HG02759 (cell line): Measurements from ENCODE around the gene TBC1D2.
A peak's percentile ranks its signal among the peaks of the same experiment; 100 is the strongest.
"Not testable (repeated sequence)": the region's sequence is repeated elsewhere in the genome, so short reads cannot be mapped to it uniquely, and the experiment has no call there.

Experiments
- ATAC-seq: cut with Tn5 transposase; IDR thresholded peaks from one replicate; pipeline ENCODE4 v1.9.1; 2021; ENCODE audit warnings: mild to moderate bottlenecking, moderate library complexity; ENCODE audit not compliant: unreplicated experiment

Gene TBC1D2

GRCh38 chr9:98255578-98256296, at the start of gene TBC1D2:
TSS of gene TBC1D2 (minus strand) at chr9:98255649. CDS start at chr9:98255541, 108 bp downstream.
- ATAC-seq = peak; percentile 91

- ATAC-seq = no peak
Observed at GRCh38 chr9:98304381-98304780, 48.9 kb upstream of the TBC1D2 start.

GRCh38 chr9:98303633-98304125, 48.2 kb upstream of the TBC1D2 start:
- no peak for ATAC-seq

DNA sequence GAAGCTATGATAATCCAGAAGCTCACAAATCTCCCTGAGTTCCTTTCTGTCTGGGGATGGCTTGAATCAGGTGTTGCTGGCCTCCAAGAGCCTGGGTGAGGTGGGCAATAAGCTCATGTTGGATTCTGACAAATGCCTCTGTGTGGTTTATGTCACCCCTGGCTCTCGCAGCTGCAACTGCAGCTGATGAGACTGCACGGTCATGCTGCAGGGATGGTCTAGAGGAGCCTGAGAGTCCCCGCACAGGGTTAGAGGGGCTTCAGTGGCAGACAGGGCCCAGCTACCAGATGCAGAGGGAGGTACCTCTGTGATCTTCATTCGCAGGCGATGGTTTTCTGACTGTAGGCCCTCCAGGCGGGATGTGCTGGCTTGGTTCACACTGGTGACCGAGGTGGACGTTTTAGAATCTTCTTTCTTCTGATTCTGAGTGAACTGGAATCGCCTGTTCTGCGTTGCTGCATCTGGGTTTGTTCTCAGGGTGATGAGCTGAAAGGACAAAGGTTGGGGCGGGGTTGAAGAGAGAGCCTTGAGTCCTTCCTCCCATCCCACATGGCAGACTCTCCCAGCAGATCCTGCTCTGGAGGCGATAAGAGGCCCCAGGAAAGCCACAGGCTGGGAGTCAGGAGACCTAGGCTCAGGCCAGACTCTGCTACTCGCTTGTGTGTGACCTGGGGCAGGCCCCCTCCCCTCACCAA, 47.6 kb upstream of the TBC1D2 start:
- ATAC-seq = no peak

GRCh38 chr9:98302150-98302549, 46.7 kb upstream of the TBC1D2 start:
- no peak for ATAC-seq

- ATAC-seq = no peak
Observed at GRCh38 chr9:98300611-98301010, 45.2 kb upstream of the TBC1D2 start.

- ATAC-seq = no peak
Observed at GRCh38 chr9:98298476-98298875, 43.0 kb upstream of the TBC1D2 start.

GRCh38 chr9:98295824-98296223, 40.4 kb upstream of the TBC1D2 start:
- ATAC-seq = no peak

GRCh38 chr9:98291820-98292219, 36.4 kb upstream of the TBC1D2 start:
- ATAC-seq = no peak

GRCh38 chr9:98290411-98290810, 35.0 kb upstream of the TBC1D2 start:
- no peak for ATAC-seq

DNA sequence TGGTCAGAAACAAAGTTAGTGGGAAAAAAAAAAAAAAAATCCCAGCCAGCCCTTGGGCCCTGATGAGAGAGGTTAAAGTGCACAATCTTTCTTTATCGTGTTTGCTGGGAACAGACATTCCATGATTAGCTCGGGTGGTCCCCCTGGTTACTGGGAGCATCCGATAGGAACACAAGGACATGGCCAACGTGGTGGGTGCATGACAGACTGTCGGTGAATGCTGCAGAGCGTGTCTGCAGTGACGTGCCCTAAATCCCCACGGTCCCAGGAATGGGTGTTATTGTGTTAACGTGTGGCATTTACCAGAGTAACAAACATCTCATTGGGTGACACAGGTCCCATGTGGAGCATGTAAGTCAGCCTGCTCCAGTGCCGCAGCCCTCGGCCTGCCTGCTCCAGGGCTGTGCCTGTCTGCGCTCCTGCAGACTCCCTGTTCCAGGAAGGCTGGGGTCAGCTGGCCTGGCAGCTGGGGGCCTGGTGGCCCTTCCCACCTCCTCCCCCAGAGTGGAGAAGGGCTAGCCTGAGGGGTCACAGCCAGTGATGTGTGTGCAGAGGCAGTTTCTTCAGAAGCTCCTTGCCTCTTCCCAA, 34.3 kb upstream of the TBC1D2 start:
- ATAC-seq = no peak

- no peak for ATAC-seq
Observed at GRCh38 chr9:98288881-98289280, 33.4 kb upstream of the TBC1D2 start.

- ATAC-seq = no peak
Observed at GRCh38 chr9:98287384-98287783, 31.9 kb upstream of the TBC1D2 start.

DNA sequence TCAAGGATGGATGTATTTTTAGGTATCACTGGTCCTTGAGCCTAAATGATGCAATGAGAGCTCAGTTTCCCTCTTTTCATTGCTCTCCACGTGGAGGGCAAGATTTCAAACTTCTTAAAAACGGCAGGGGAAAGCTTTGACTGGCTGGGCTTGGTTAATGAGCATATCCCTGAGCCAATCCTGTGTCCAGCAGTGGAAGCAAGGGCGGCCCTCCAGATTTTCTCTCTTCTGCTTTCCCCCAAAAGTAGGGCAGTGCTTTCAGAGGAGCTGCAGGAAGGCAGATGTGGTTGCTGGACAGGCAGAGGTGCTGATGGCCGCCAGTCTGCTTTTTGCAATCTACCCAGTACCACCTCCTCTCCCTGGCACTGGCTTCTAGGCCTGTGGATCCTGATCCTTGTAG, 30.0 kb upstream of the TBC1D2 start:
- no peak for ATAC-seq

GRCh38 chr9:98284754-98285153, 29.3 kb upstream of the TBC1D2 start:
- no peak for ATAC-seq

- not testable (repeated sequence) for ATAC-seq
Observed at GRCh38 chr9:98283143-98283542, 27.7 kb upstream of the TBC1D2 start.

DNA sequence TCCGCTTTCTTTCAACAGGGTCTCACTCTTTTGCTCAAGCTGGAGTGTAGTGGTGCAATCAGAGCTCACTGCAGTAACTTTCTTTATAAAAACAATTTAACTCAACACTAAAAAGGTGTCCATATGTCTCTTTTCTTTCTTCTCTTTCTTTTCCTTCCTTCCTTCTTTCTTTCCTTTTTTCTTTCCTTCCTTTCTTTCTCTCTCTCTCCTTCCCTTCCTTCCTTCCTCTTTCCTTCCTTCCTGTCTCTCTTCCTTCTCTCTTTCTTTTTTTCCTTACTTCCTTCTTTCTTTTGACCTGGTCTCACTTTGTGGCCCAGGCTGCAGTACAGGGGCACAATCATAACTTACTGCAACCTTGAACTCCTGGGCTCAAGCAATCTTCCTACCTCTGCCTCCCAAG, 25.8 kb upstream of the TBC1D2 start:
- ATAC-seq = no peak

GRCh38 chr9:98280574-98280973, 25.1 kb upstream of the TBC1D2 start:
- ATAC-seq = no peak

DNA sequence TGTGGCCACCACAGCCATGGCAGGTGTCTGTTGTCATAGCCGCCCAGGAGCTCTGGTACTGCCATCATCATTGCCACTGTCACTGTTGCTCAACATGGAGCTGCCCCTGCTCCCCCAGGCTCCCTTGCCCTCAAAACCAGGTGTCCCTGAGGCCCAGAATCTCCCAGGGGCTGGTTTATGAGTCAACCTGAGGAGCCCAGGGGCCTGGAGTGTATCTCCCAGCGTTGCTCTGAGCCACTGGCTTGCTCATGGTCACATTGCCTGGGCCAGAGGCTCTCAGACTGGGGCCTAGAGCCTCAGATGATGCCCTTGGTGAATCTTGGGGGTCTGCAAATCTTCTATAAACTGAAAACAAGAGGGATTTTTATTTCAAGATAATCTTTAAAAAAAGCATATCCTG, 24.7 kb upstream of the TBC1D2 start:
- ATAC-seq = no peak

DNA sequence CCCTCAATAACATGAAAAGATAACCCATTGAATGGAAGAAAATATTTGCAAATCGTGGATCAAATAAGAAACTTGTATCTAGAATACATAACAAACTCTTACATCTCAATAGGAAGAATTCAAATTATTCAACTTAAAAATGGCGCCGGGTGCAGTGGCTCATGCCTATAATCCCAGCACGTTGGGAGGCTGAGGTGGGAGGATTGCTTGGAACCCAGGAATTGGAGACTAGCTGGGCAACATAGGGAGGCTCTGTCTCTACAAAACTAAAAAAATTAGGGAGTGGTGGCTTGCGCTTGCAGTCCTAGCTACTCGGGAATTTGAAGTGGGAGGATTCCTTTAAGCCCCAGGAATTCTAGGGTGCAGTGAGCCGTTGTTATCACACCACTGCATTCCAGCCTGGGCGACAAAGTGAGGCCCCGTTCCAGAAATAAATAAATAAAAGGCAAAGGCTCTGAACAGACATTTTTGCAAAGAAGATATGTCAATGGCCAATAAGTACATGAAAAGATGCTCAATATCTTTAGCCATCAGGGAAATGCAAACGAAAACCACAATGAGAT, 21.5 kb upstream of the TBC1D2 start:
- ATAC-seq = no peak

- no peak for ATAC-seq
Observed at GRCh38 chr9:98275159-98275558, 19.7 kb upstream of the TBC1D2 start.

GRCh38 chr9:98272083-98272482, 16.6 kb upstream of the TBC1D2 start:
- no peak for ATAC-seq
